Fibroblast of lung (primary cell): Measurements from ENCODE around the gene NFATC2IP. TPM values are rescaled to one million over a fixed set of nuclear protein-coding genes. Genes with fewer than 3 reads are reported as not detected.

Experiments
- DNase-seq, 2 donors: peaks; one replicate each; pipeline versions ENCODE4 v3.0.0 to v3.0.0-alpha.2; 2010; ENCODE audit warnings: low read depth in 2 of 2
- H2AFZ ChIP-seq: 2 replicates; pipeline ENCODE4 v1.5.1; 2012; ENCODE audit warnings: low read length, control low read depth, inconsistent platforms
- H3K27ac ChIP-seq: 2 replicates; pipeline ENCODE4 v1.5.1; 2011; ENCODE audit warnings: low read length, control low read depth; ENCODE audit not compliant: insufficient read depth
- H3K27me3 ChIP-seq: 2 replicates; pipeline ENCODE4 v1.5.1; 2011; ENCODE audit warnings: mild to moderate bottlenecking, low read length; ENCODE audit not compliant: control insufficient read depth, insufficient read depth
- H3K36me3 ChIP-seq: 2 replicates; pipeline ENCODE4 v1.5.1; 2011; ENCODE audit warnings: low read length; ENCODE audit not compliant: control insufficient read depth, insufficient read depth
- H3K4me1 ChIP-seq: 2 replicates; pipeline ENCODE4 v1.5.1; 2011; ENCODE audit warnings: low read length; ENCODE audit not compliant: control insufficient read depth, insufficient read depth; ENCODE audit errors: extremely low read depth
- H3K4me2 ChIP-seq: 2 replicates; pipeline ENCODE4 v1.5.1; 2011; ENCODE audit warnings: low read length, control low read depth; ENCODE audit not compliant: insufficient read depth; ENCODE audit errors: extremely low read depth
- H3K4me3 ChIP-seq, 4 experiments: fragments of 200-600 bp in 1 of 4; sonication (generic) in 1 of 4; replicated peaks in 1 of 4; 2 replicates each; pipeline ENCODE4 v1.5.1; 2011 to 2016; ENCODE audit warnings: low read length in 4 of 4, low read depth in 3 of 4, mild to moderate bottlenecking in 3 of 4, control low read depth in 2 of 4, inconsistent platforms in 1 of 4, mixed read lengths in 1 of 4; ENCODE audit not compliant: insufficient read depth in 1 of 4; ENCODE audit errors: control extremely low read depth in 1 of 4
- H3K79me2 ChIP-seq: 2 replicates; pipeline ENCODE4 v1.5.1; 2012; ENCODE audit warnings: mild to moderate bottlenecking, low read length, inconsistent platforms; ENCODE audit not compliant: control insufficient read depth, insufficient read depth
- H3K9ac ChIP-seq: 2 replicates; pipeline ENCODE4 v1.5.1; 2011; ENCODE audit warnings: mild to moderate bottlenecking, low read length, control low read depth; ENCODE audit not compliant: insufficient read depth
- H3K9me3 ChIP-seq: 2 replicates; pipeline ENCODE4 v1.5.1; 2012; ENCODE audit warnings: low read depth, low read length; ENCODE audit not compliant: control insufficient read depth, insufficient read depth
- H4K20me1 ChIP-seq: 2 replicates; pipeline ENCODE4 v1.5.1; 2011; ENCODE audit warnings: low read length; ENCODE audit not compliant: control insufficient read depth, insufficient read depth; ENCODE audit errors: extremely low read depth
- CTCF ChIP-seq, 2 donors: IDR thresholded peaks in 1 of 2; conservative IDR thresholded peaks in 1 of 2; 1 replicate in 1 of 2; 2 replicates in 1 of 2; pipeline ENCODE4 v1.5.1; 2011 to 2012; ENCODE audit warnings: low read length in 2 of 2, control low read depth in 1 of 2, inconsistent platforms in 1 of 2, low read depth in 1 of 2, mild to moderate bottlenecking in 1 of 2
- EZH2 ChIP-seq: IDR thresholded peaks from 2 replicates; pipeline ENCODE4 v1.5.1; 2012; ENCODE audit warnings: low read length, control low read depth, mild to moderate bottlenecking; ENCODE audit errors: missing control alignments
- polyA plus RNA-seq, 2 donors: library from polyadenylated mRNA; depleted of rRNA in 1 of 2; stranded (reverse) in 1 of 2; unstranded in 1 of 2; fragments of >200 nt; gene quantifications; 2 replicates each; pipeline ENCODE4 v1.2.1, GENCODE V29; 2011 to 2012; ENCODE audit warnings: missing spikeins in 1 of 2
- total RNA-seq: library from RNA; depleted of rRNA; stranded (reverse); fragments of >200 nt; gene quantifications from 2 replicates; pipeline ENCODE4 v1.2.1, GENCODE V29; 2014

The NFATC2IP gene
- total and polyA plus RNA-seq, 2 donors (not counting 1 experiment from before 2014, with no cell fraction given), result 16.0 to 25.6 TPM

GRCh38 chr16:28985211-28986041, 34.7 kb downstream of the NFATC2IP start:
- H3K27ac ChIP-seq, result no peak overlapping the region
- no peak for DNase-seq

GRCh38 chr16:28986046-28986445, 35.3 kb downstream of the NFATC2IP start:
- Histone ChIP-seq H3K4me3 (no peak overlapping the region), H4K20me1 (no peaks in the 10 kb centered on the region), H3K9me3 (no peaks in the 10 kb centered on the region), H3K36me3 (peaks cover 21% of the 10 kb centered on the region), H2AFZ (no peak overlapping the region), H3K27me3 (no peaks in the 10 kb centered on the region), H3K4me2 (no peak overlapping the region), H3K9ac (no peak overlapping the region), H3K27ac (no peak overlapping the region), H3K79me2 (no peaks in the 10 kb centered on the region), H3K4me1 (no peaks in the 10 kb centered on the region)
- DNase-seq, result no peak
- TF ChIP-seq EZH2 (no peak), CTCF (conservative IDR thresholded peaks at IDR 0.05 in 1 of 2, IDR thresholded peaks at IDR 0.05 in 1 of 2; ENCODE audit: low read depth in 1 of 2, low read length in 2 of 2) (no peak)

More at GRCh38 chr16:28985211-28986041, 34.7 kb downstream of the NFATC2IP start:
- Histone ChIP-seq H3K4me2 (no peak overlapping the region), H3K79me2 (no peaks in the 10 kb centered on the region), H4K20me1 (no peaks in the 10 kb centered on the region), H3K4me3 (no peak overlapping the region), H3K9ac (no peak overlapping the region), H3K27me3 (no peaks in the 10 kb centered on the region), H3K9me3 (no peaks in the 10 kb centered on the region), H3K4me1 (no peaks in the 10 kb centered on the region), H3K36me3 (peaks cover 21% of the 10 kb centered on the region), H2AFZ (no peak overlapping the region)
- TF ChIP-seq CTCF (conservative IDR thresholded peaks at IDR 0.05 in 1 of 2, IDR thresholded peaks at IDR 0.05 in 1 of 2; ENCODE audit: low read depth in 1 of 2, low read length in 2 of 2) (no peak), EZH2 (no peak)

- Histone ChIP-seq H3K4me2 (no peak overlapping the region), H3K36me3 (peaks cover 18% of the 10 kb centered on the region), H3K27ac (no peak overlapping the region), H3K4me1 (no peaks in the 10 kb centered on the region), H3K79me2 (no peaks in the 10 kb centered on the region), H3K9me3 (no peaks in the 10 kb centered on the region), H4K20me1 (no peaks in the 10 kb centered on the region), H3K4me3 (no peak overlapping the region), H3K27me3 (no peaks in the 10 kb centered on the region), H3K9ac (no peak overlapping the region), H2AFZ (no peak overlapping the region)
- DNase-seq, result no peak
- no peak for TF ChIP-seq CTCF (conservative IDR thresholded peaks at IDR 0.05 in 1 of 2, IDR thresholded peaks at IDR 0.05 in 1 of 2; ENCODE audit: low read depth in 1 of 2, low read length in 2 of 2)
- TF ChIP-seq EZH2, result no peak
Observed at GRCh38 chr16:28986492-28986891, 35.8 kb downstream of the NFATC2IP start.
